MM.1S (cell line): ENCODE measurements around the gene IGSF5.

ENCODE experiments used
- DNase-seq: peaks from one replicate; pipeline ENCODE4 v3.0.0-alpha.2; 2015
- H2AFZ ChIP-seq: fragments of 300-600 bp; sonication (generic); 2 replicates; pipeline ENCODE4 v1.6.0; 2016; ENCODE audit warnings: antibody characterized with exemption, low read length
- H3F3A ChIP-seq: fragments of 300-600 bp; sonication (generic); 2 replicates; pipeline ENCODE4 v1.6.1; 2016; ENCODE audit warnings: mild to moderate bottlenecking, antibody characterized with exemption, low read length, moderate library complexity, mixed read lengths; ENCODE audit not compliant: insufficient read depth
- H3K27ac ChIP-seq: fragments of 300-600 bp; sonication (generic); 2 replicates; pipeline ENCODE4 v1.5.1; 2016; ENCODE audit warnings: mild to moderate bottlenecking, low read length
- H3K27me3 ChIP-seq: fragments of 300-600 bp; sonication (generic); replicated peaks from 2 replicates; pipeline ENCODE4 v1.6.0; 2016; ENCODE audit warnings: low read length; ENCODE audit not compliant: insufficient read depth
- H3K36me3 ChIP-seq: fragments of 300-600 bp; sonication (generic); replicated peaks from 2 replicates; pipeline ENCODE4 v1.6.1; 2016; ENCODE audit warnings: mild to moderate bottlenecking, low read length, mixed read lengths; ENCODE audit not compliant: insufficient read depth
- H3K4me1 ChIP-seq: fragments of 300-600 bp; sonication (generic); 2 replicates; pipeline ENCODE4 v1.6.1; 2016; ENCODE audit warnings: low read length, mixed read lengths
- H3K4me2 ChIP-seq: fragments of 300-600 bp; sonication (generic); 2 replicates; pipeline ENCODE4 v1.6.0; 2016; ENCODE audit warnings: low read depth, low read length
- H3K4me3 ChIP-seq: fragments of 300-600 bp; sonication (generic); 2 replicates; pipeline ENCODE4 v1.5.1; 2016; ENCODE audit warnings: low read length, mixed read lengths
- H3K79me2 ChIP-seq: fragments of 300-600 bp; sonication (generic); 2 replicates; pipeline ENCODE4 v1.6.1; 2016; ENCODE audit warnings: mixed run types, low read length, mixed read lengths
- H3K9ac ChIP-seq: fragments of 300-600 bp; sonication (generic); 2 replicates; pipeline ENCODE4 v1.6.1; 2016; ENCODE audit warnings: low read length, mixed read lengths
- H3K9me2 ChIP-seq: fragments of 300-600 bp; sonication (generic); replicated peaks from 2 replicates; pipeline ENCODE4 v1.6.1; 2016; ENCODE audit warnings: mild to moderate bottlenecking, low read length, mixed read lengths; ENCODE audit not compliant: insufficient read depth
- H3K9me3 ChIP-seq: fragments of 300-600 bp; sonication (generic); replicated peaks from 2 replicates; pipeline ENCODE4 v1.6.1; 2016; ENCODE audit warnings: mild to moderate bottlenecking, low read length, mixed read lengths; ENCODE audit not compliant: insufficient read depth
- H4K20me1 ChIP-seq: fragments of 300-600 bp; sonication (generic); 2 replicates; pipeline ENCODE4 v1.6.1; 2016; ENCODE audit warnings: mild to moderate bottlenecking, low read length, moderate library complexity, mixed read lengths; ENCODE audit not compliant: insufficient read depth
- EZH2 ChIP-seq: fragments of 300-600 bp; sonication (generic); optimal IDR thresholded peaks from 2 replicates; pipeline ENCODE3; 2017; ENCODE audit warnings: low read depth, mild to moderate bottlenecking, antibody characterized with exemption, low read length, mixed read lengths
- EZH2phosphoT487 ChIP-seq: fragments of 300-600 bp; sonication (generic); IDR thresholded peaks from 2 replicates; pipeline ENCODE4 v1.6.1; 2018; ENCODE audit warnings: antibody characterized with exemption, low read length
- TF ChIP-seq, protein P1 (sequence below): fragments of 300-600 bp; sonication (generic); IDR thresholded peaks from 2 replicates; pipeline ENCODE4 v1.5.1; 2016; ENCODE audit warnings: antibody characterized with exemption, low read length, mixed read lengths

The IGSF5 gene

DNA sequence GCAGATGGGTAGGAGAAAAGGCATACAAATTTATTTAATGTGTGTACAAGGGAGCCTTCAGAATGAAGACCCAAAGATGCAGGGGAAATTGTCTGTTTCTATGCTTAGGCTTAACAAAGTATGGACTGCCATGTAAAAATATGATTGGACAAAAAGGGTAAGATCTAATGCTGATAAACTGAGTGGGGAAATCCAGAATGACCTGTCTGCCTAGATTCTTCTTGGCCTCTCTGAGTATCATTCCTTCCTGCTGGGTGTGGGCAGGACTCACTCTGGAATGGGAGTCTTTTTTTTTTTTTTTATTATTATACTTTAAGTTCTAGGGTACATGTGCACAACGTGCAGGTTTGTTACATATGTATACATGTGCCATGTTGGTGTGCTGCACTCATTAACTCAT lies 61.0 kb downstream of the IGSF5 start:
- H3K4me1 ChIP-seq, result no peaks in the 10 kb centered on the region
- TF ChIP-seq, protein P1, sequence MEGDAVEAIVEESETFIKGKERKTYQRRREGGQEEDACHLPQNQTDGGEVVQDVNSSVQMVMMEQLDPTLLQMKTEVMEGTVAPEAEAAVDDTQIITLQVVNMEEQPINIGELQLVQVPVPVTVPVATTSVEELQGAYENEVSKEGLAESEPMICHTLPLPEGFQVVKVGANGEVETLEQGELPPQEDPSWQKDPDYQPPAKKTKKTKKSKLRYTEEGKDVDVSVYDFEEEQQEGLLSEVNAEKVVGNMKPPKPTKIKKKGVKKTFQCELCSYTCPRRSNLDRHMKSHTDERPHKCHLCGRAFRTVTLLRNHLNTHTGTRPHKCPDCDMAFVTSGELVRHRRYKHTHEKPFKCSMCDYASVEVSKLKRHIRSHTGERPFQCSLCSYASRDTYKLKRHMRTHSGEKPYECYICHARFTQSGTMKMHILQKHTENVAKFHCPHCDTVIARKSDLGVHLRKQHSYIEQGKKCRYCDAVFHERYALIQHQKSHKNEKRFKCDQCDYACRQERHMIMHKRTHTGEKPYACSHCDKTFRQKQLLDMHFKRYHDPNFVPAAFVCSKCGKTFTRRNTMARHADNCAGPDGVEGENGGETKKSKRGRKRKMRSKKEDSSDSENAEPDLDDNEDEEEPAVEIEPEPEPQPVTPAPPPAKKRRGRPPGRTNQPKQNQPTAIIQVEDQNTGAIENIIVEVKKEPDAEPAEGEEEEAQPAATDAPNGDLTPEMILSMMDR, result no peak
- no peak for TF ChIP-seq EZH2phosphoT487
- TF ChIP-seq EZH2, result no peak
- no peak for DNase-seq
- H3K4me2 ChIP-seq, result no peak overlapping the region
- H4K20me1 ChIP-seq, result no peaks in the 10 kb centered on the region
- H3K4me3 ChIP-seq, result no peak overlapping the region
- H3K9ac ChIP-seq, result no peak overlapping the region
- no peaks in the 10 kb centered on the region for H3K9me2 ChIP-seq
- H3K9me3 ChIP-seq, result no peaks in the 10 kb centered on the region
- no peak overlapping the region for H3K27ac ChIP-seq
- H3K36me3 ChIP-seq, result no peaks in the 10 kb centered on the region
- H3K79me2 ChIP-seq, result no peaks in the 10 kb centered on the region
- no peaks in the 10 kb centered on the region for H3K27me3 ChIP-seq
- no peak overlapping the region for H2AFZ ChIP-seq
- H3F3A ChIP-seq, result no peaks in the 10 kb centered on the region

DNA sequence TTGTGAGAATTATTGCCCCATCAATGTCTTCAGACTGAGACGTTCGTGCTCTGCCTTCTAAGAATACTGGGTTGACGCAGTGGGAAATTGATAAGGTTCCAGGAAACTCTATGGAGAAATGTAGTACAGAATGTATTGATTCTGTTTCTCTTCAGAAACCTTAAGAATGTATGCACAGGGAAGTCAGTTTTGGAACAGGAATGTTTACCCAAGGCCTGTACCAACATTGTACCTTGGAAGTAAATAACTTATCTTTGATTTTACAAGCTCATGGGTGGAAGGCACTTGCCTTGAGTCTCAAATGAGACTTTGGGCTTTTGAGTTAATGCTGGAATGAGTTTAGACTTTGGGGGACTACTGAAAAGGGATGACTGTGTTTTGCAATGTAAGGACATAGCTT lies 62.8 kb downstream of the IGSF5 start:
- no peaks in the 10 kb centered on the region for H3K9me2 ChIP-seq
- TF ChIP-seq, protein P1, result no peak
- no peak for TF ChIP-seq EZH2
- no peak for TF ChIP-seq EZH2phosphoT487
- no peak overlapping the region for H3K9ac ChIP-seq
- no peak overlapping the region for H3K4me3 ChIP-seq
- H3K4me2 ChIP-seq, result no peak overlapping the region
- no peaks in the 10 kb centered on the region for H4K20me1 ChIP-seq
- H2AFZ ChIP-seq, result no peak overlapping the region
- H3K9me3 ChIP-seq, result no peaks in the 10 kb centered on the region
- H3K79me2 ChIP-seq, result no peaks in the 10 kb centered on the region
- H3K27me3 ChIP-seq, result no peaks in the 10 kb centered on the region
- no peaks in the 10 kb centered on the region for H3K4me1 ChIP-seq
- H3K36me3 ChIP-seq, result no peaks in the 10 kb centered on the region
- H3K27ac ChIP-seq, result no peak overlapping the region
- no peaks in the 10 kb centered on the region for H3F3A ChIP-seq
- DNase-seq, result no peak

GRCh38 chr21:39809936-39810335 lies 65.0 kb downstream of the IGSF5 start:
- Histone ChIP-seq H3K27ac (no peak overlapping the region), H3K9me2 (no peaks in the 10 kb centered on the region), H3K79me2 (no peaks in the 10 kb centered on the region), H3K4me1 (no peaks in the 10 kb centered on the region), H3F3A (no peaks in the 10 kb centered on the region), H3K4me2 (no peak overlapping the region), H3K27me3 (no peaks in the 10 kb centered on the region), H3K4me3 (no peak overlapping the region), H3K9me3 (no peaks in the 10 kb centered on the region), H3K36me3 (no peaks in the 10 kb centered on the region), H2AFZ (no peak overlapping the region), H4K20me1 (no peaks in the 10 kb centered on the region), H3K9ac (no peak overlapping the region)
- no peak for DNase-seq
- TF ChIP-seq EZH2phosphoT487 (no peak), EZH2 (no peak)
- TF ChIP-seq, protein P1, result no peak

DNA sequence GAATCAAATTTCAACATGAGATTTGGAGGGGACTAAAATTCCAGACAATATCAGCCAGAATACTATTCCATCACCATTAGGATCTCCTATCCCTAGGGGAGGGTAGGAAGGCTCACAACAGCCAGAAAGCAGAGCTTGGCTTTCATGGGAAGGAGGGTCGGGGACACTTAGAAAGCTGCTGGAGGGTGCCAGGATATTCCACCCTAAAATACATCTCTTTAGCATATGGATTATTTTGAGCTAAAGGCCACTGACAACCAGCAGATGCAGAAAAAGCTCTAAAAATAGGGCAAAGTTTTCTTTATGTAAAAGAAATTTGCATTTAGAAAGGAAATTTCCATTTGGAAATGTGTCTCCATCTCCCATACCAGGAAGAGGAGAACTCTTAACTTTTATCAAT lies 68.0 kb downstream of the IGSF5 start:
- H2AFZ ChIP-seq, result no peak overlapping the region
- H3K4me3 ChIP-seq, result no peak overlapping the region
- no peaks in the 10 kb centered on the region for H3K9me3 ChIP-seq
- no peaks in the 10 kb centered on the region for H3K79me2 ChIP-seq
- H3K27ac ChIP-seq, result no peak overlapping the region
- H3K9ac ChIP-seq, result no peak overlapping the region
- no peak for DNase-seq
- no peak overlapping the region for H3K4me2 ChIP-seq
- H3F3A ChIP-seq, result no peaks in the 10 kb centered on the region
- no peaks in the 10 kb centered on the region for H3K9me2 ChIP-seq
- H3K27me3 ChIP-seq, result no peaks in the 10 kb centered on the region
- H3K36me3 ChIP-seq, result no peaks in the 10 kb centered on the region
- no peaks in the 10 kb centered on the region for H3K4me1 ChIP-seq
- TF ChIP-seq, protein P1, result no peak
- TF ChIP-seq EZH2phosphoT487 (no peak), EZH2 (no peak)
- no peaks in the 10 kb centered on the region for H4K20me1 ChIP-seq
